CD8-positive, alpha-beta memory T cell (primary cell): Measurements from ENCODE around the gene CDK4. TPM values are rescaled to one million over a fixed set of nuclear protein-coding genes. Genes with fewer than 3 reads are reported as not detected.

Experiments
- CTCF ChIA-PET: fragments of 350-600 bp; sonication (Branson Sonifier 250); formaldehyde crosslinking; loops from one replicate; lab custom pipeline; 2021; ENCODE audit warnings: antibody characterized with exemption; lab: Charles Lee
- POLR2A ChIA-PET: fragments of 350-600 bp; sonication (Branson Sonifier 250); formaldehyde crosslinking; loops from one replicate; lab custom pipeline; 2021; ENCODE audit warnings: antibody characterized with exemption; lab: Charles Lee
- DNase-seq, 5 donors: peaks; one replicate each; pipeline versions ENCODE4 v3.0.0 to v3.0.0-alpha.2; 2020 to 2022; ENCODE audit warnings: mixed read lengths in 1 of 5
- H3K27ac ChIP-seq: one replicate; pipeline ENCODE4 v1.7.0; 2013; ENCODE audit warnings: low read depth, mild to moderate bottlenecking, low read length, moderate library complexity
- H3K27me3 ChIP-seq: 2 replicates; pipeline ENCODE4 v1.7.0; 2013; ENCODE audit warnings: low read length, mild to moderate bottlenecking; ENCODE audit not compliant: insufficient read depth, poor library complexity, severe bottlenecking
- H3K36me3 ChIP-seq: 2 replicates; pipeline ENCODE4 v1.7.0; 2013; ENCODE audit warnings: mild to moderate bottlenecking, low read length, moderate library complexity; ENCODE audit not compliant: insufficient read depth
- H3K4me1 ChIP-seq: 2 replicates; pipeline ENCODE4 v1.7.0; 2013; ENCODE audit warnings: mild to moderate bottlenecking, low read length, moderate library complexity; ENCODE audit not compliant: insufficient read depth
- H3K4me3 ChIP-seq: 2 replicates; pipeline ENCODE4 v1.7.0; 2013; ENCODE audit warnings: mild to moderate bottlenecking, low read length
- H3K9me3 ChIP-seq: 2 replicates; pipeline ENCODE4 v1.7.0; 2013; ENCODE audit warnings: mild to moderate bottlenecking, low read length
- H3K27ac Mint-ChIP-seq, 8 donors: one replicate each; pipeline ENCODE4 v1.8.0; 2020 to 2021; ENCODE audit warnings: mixed read lengths in 8 of 8, mild to moderate bottlenecking in 6 of 8, inconsistent platforms in 3 of 8, moderate library complexity in 3 of 8
- H3K27me3 Mint-ChIP-seq, 2 donors: one replicate each; pipeline ENCODE4 v1.8.0; 2020 to 2021; ENCODE audit warnings: mixed read lengths in 2 of 2, mild to moderate bottlenecking in 1 of 2, moderate library complexity in 1 of 2
- H3K36me3 Mint-ChIP-seq, 3 donors: one replicate each; pipeline ENCODE4 v1.8.0; 2020 to 2021; ENCODE audit warnings: mixed read lengths in 3 of 3, inconsistent platforms in 1 of 3, mild to moderate bottlenecking in 1 of 3
- H3K4me1 Mint-ChIP-seq, 3 donors: one replicate each; pipeline ENCODE4 v1.8.0; 2020 to 2021; ENCODE audit warnings: mixed read lengths in 3 of 3, inconsistent platforms in 1 of 3, mild to moderate bottlenecking in 1 of 3
- H3K4me3 Mint-ChIP-seq, 7 donors: one replicate each; pipeline ENCODE4 v1.8.0; 2020 to 2021; ENCODE audit warnings: mixed read lengths in 7 of 7, mild to moderate bottlenecking in 6 of 7, moderate library complexity in 4 of 7, inconsistent platforms in 2 of 7
- H3K9me3 Mint-ChIP-seq, 5 donors: one replicate each; pipeline ENCODE4 v1.8.0; 2020 to 2022; ENCODE audit warnings: mixed read lengths in 5 of 5, mild to moderate bottlenecking in 3 of 5, moderate library complexity in 2 of 5, inconsistent platforms in 1 of 5
- polyA plus RNA-seq: library from polyadenylated mRNA; unstranded; fragments of 300-500 nt; fragmentation: Illumina TruSeq; gene quantifications from one replicate; pipeline ENCODE4 v1.2.3, GENCODE V29; 2021
- total RNA-seq, 2 experiments: library from RNA; stranded (reverse); gene quantifications; one replicate each; pipeline ENCODE4 v1.2.3, GENCODE V29; 2021

CDK4 gene
- total and polyA plus RNA-seq, 3 experiments from 2014 or later = 76.0 to 304 (median 268) TPM

- CTCF ChIA-PET = interaction anchor here (0.7 to 4.1 kb wide), 18 partner anchors 10 to 221 kb away, joined by 3 to 24 read pairs (median 4); partner anchors contain the start of genes CTDSP2, EEF1AKMT3, MARCHF9 and METTL1
- POLR2A ChIA-PET = interaction anchor here (0.6 to 1.5 kb wide), 5 partner anchors 27 to 1445 kb away, joined by 3 to 7 read pairs (median 3); partner anchors contain the start of genes CTDSP2 and IL23A
- no peaks in the 10 kb centered on the region for H3K9me3 ChIP-seq
- DNase-seq = no peak
- no peaks in the 10 kb centered on the region for H3K27me3 ChIP-seq
- Mint-ChIP-seq H3K9me3 (no peaks in the 10 kb centered on the region), H3K36me3 (peaks cover under 1 to 43% (median 12%) of the 10 kb centered on the region in 3 donors), H3K4me1 (peaks cover 45 to 55% (median 48%) of the 10 kb centered on the region in 3 donors), H3K27ac (peak overlapping the region in 6 of 8 donors; percentile 98 to 100 (median 99)), H3K4me3 (peak overlapping the region; percentile 99 to 100 (median 100)), H3K27me3 (peaks cover 0 to 3% of the 10 kb centered on the region in 2 donors)
- H3K4me1 ChIP-seq = peaks cover 40% of the 10 kb centered on the region
- H3K27ac ChIP-seq = peak overlapping the region; percentile 95
- peak overlapping the region; percentile 99 for H3K4me3 ChIP-seq
- peaks cover 22% of the 10 kb centered on the region for H3K36me3 ChIP-seq
Observed at GRCh38 chr12:57783466-57783801, 31.3 kb upstream of the CDK4 start.

- Mint-ChIP-seq H3K27me3 (peaks cover 0 to 3% of the 10 kb centered on the region in 2 donors), H3K4me1 (peaks cover 45 to 55% (median 51%) of the 10 kb centered on the region in 3 donors), H3K4me3 (peak within 1 kb of the TSS; percentile 99 to 100 (median 100)), H3K9me3 (no peaks in the 10 kb centered on the region), H3K36me3 (peaks cover 0 to 37% (median 12%) of the 10 kb centered on the region in 3 donors), H3K27ac (peak within 1 kb of the TSS; percentile 98 to 100 (median 99))
- peak; percentile 91 to 98 (median 94) for DNase-seq
- H3K36me3 ChIP-seq = peaks cover 22% of the 10 kb centered on the region
- no peaks in the 10 kb centered on the region for H3K27me3 ChIP-seq
- H3K4me1 ChIP-seq = peaks cover 40% of the 10 kb centered on the region
- peak within 1 kb of the TSS; percentile 99 for H3K4me3 ChIP-seq
- peak within 1 kb of the TSS; percentile 95 for H3K27ac ChIP-seq
- H3K9me3 ChIP-seq = no peaks in the 10 kb centered on the region
- ChIA-PET CTCF (interaction anchor here (0.7 to 4.1 kb wide), 21 partner anchors 8 to 221 kb away, joined by 3 to 24 read pairs (median 4); partner anchors contain the start of genes CTDSP2, EEF1AKMT3, MARCHF9 and METTL1), POLR2A (interaction anchor here (0.6 to 1.5 kb wide), 6 partner anchors 11 to 1445 kb away, joined by 3 to 7 read pairs (median 4); partner anchors contain the start of genes CTDSP2, EEF1AKMT3 and IL23A)
Observed at GRCh38 chr12:57782608-57783465, 30.7 kb upstream of the CDK4 start, which contains the start of gene TSFM. TSS of gene TSFM (plus strand) at chr12:57782787. CDS start at chr12:57782802, 15 bp downstream.

- Mint-ChIP-seq H3K4me3 (peak overlapping the region; percentile 99 to 100 (median 100)), H3K36me3 (peaks cover 0 to 31% (median 10%) of the 10 kb centered on the region in 3 donors), H3K27me3 (peaks cover 0 to 3% of the 10 kb centered on the region in 2 donors), H3K4me1 (peaks cover 45 to 55% (median 51%) of the 10 kb centered on the region in 3 donors), H3K9me3 (no peaks in the 10 kb centered on the region), H3K27ac (peak overlapping the region; percentile 98 to 100 (median 99))
- CTCF ChIA-PET = interaction anchor here (0.8 to 4.1 kb wide), 12 partner anchors 9 to 123 kb away, joined by 3 to 24 read pairs (median 6); partner anchors contain the start of genes CTDSP2, EEF1AKMT3, MARCHF9 and METTL1
- H3K4me3 ChIP-seq = peak overlapping the region; percentile 99
- no peaks in the 10 kb centered on the region for H3K27me3 ChIP-seq
- peak overlapping the region; percentile 95 for H3K27ac ChIP-seq
- peaks cover 40% of the 10 kb centered on the region for H3K4me1 ChIP-seq
- DNase-seq = no peak
- POLR2A ChIA-PET = interaction anchor here (1.4 to 1.9 kb wide), 3 partner anchors 10 to 63 kb away, joined by 5 to 7 read pairs (median 6); partner anchors contain the start of genes EEF1AKMT3 and METTL1
- peaks cover 20% of the 10 kb centered on the region for H3K36me3 ChIP-seq
- no peaks in the 10 kb centered on the region for H3K9me3 ChIP-seq
Observed at GRCh38 chr12:57782243-57782607, 30.1 kb upstream of the CDK4 start.

DNA sequence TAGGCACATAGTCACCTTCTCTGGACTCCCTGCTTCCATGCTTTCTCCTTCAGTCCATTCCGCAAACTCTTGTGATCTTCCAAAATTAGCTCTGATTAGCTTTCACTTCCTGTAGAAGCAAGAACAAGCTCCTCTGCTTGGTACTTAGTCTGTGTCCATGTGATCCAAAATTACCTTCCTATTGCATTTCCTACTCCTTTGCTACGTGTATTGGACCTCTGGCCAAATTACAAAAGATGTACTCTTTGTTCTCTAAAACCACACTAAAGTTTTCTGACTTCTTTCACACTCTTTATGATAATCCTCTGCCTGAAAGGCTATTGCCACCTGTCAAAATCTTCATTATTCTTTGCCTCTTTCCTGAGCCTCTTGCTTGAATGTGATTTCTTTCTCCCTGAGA is 29.7 kb upstream of the CDK4 start:
- peaks cover 45 to 55% (median 51%) of the 10 kb centered on the region in 3 donors for H3K4me1 Mint-ChIP-seq
- peaks cover 0 to 27% (median 8%) of the 10 kb centered on the region in 3 donors for H3K36me3 Mint-ChIP-seq
- Histone ChIP-seq H3K36me3 (peaks cover 15% of the 10 kb centered on the region), H3K27me3 (no peaks in the 10 kb centered on the region), H3K4me3 (peak overlapping the region; percentile 99), H3K4me1 (peaks cover 40% of the 10 kb centered on the region), H3K9me3 (no peaks in the 10 kb centered on the region), H3K27ac (no peak overlapping the region)
- no peaks in the 10 kb centered on the region for H3K9me3 Mint-ChIP-seq
- DNase-seq = no peak
- POLR2A ChIA-PET = interaction anchor here (1.9 kb wide), 1 partner anchor 10 kb away, joined by 6 read pairs; the partner anchor contains the start of genes EEF1AKMT3 and METTL1
- CTCF ChIA-PET = interaction anchor here (0.8 to 4.1 kb wide), 10 partner anchors 9 to 124 kb away, joined by 3 to 24 read pairs (median 7); partner anchors contain the start of genes EEF1AKMT3, MARCHF9 and METTL1
- peak overlapping the region; percentile 10 to 100 (median 99) for H3K4me3 Mint-ChIP-seq
- H3K27me3 Mint-ChIP-seq = peaks cover 0 to 3% of the 10 kb centered on the region in 2 donors
- H3K27ac Mint-ChIP-seq = peak overlapping the region; percentile 66 to 100 (median 99)

- Mint-ChIP-seq H3K36me3 (peaks cover under 1 to 22% (median 4%) of the 10 kb centered on the region in 3 donors), H3K9me3 (no peaks in the 10 kb centered on the region), H3K27me3 (peaks cover 0 to 3% of the 10 kb centered on the region in 2 donors), H3K27ac (peak overlapping the region; percentile 81 to 100 (median 99)), H3K4me1 (peaks cover 43 to 51% (median 51%) of the 10 kb centered on the region in 3 donors), H3K4me3 (peak overlapping the region; percentile 5 to 100 (median 99))
- Histone ChIP-seq H3K9me3 (no peaks in the 10 kb centered on the region), H3K4me1 (peaks cover 40% of the 10 kb centered on the region), H3K36me3 (peaks cover 10% of the 10 kb centered on the region), H3K4me3 (peak overlapping the region; percentile 99), H3K27ac (no peak overlapping the region), H3K27me3 (no peaks in the 10 kb centered on the region)
- POLR2A ChIA-PET = interaction anchor here (1.9 kb wide), 1 partner anchor 9 kb away, joined by 6 read pairs; the partner anchor contains the start of genes EEF1AKMT3 and METTL1
- peak in 1 of 5 donors; percentile 23 for DNase-seq
- CTCF ChIA-PET = interaction anchor here (0.8 to 4.1 kb wide), 10 partner anchors 8 to 124 kb away, joined by 3 to 24 read pairs (median 7); partner anchors contain the start of genes EEF1AKMT3, MARCHF9 and METTL1
Observed at GRCh38 chr12:57781244-57781643, 29.1 kb upstream of the CDK4 start.

DNA sequence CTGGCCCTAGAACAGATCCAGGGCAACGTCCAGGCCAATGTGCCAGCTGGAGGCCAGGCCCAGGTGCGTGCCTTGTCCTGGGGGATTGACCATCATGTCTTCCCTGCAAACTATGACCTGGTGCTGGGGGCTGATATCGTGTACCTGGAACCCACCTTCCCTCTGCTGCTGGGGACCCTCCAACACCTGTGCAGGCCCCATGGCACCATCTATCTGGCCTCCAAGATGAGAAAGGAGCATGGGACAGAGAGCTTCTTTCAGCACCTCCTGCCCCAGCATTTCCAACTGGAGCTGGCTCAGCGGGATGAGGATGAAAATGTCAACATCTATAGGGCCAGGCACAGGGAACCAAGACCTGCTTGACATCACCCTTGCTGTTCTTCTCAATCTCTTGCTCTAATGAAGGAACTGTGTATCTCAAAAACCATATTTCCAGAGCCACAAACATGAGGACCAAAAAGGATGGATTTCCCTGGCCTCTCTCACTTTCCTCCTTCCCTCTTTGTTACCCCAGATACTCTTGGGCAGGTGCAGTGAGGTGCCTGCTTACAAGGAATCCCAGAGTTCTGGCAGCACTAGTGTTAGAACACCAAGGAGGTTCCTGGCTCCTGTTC is 28.3 kb upstream of the CDK4 start:
- ChIA-PET CTCF (interaction anchor here (1.1 to 3.6 kb wide), 9 partner anchors 8 to 125 kb away, joined by 3 to 19 read pairs (median 9); partner anchors contain the start of genes EEF1AKMT3 and METTL1), POLR2A (interaction anchor here (1.9 kb wide), 1 partner anchor 8 kb away, joined by 6 read pairs; the partner anchor contains the start of genes EEF1AKMT3 and METTL1)
- H3K27ac Mint-ChIP-seq = peak overlapping the region; percentile 67 to 100 (median 99)
- Histone ChIP-seq H3K4me1 (peaks cover 40% of the 10 kb centered on the region), H3K36me3 (peaks cover 1% of the 10 kb centered on the region), H3K27me3 (no peaks in the 10 kb centered on the region), H3K9me3 (no peaks in the 10 kb centered on the region), H3K4me3 (no peak overlapping the region), H3K27ac (no peak overlapping the region)
- H3K4me1 Mint-ChIP-seq = peaks cover 44 to 51% (median 47%) of the 10 kb centered on the region in 3 donors
- H3K36me3 Mint-ChIP-seq = peaks cover 7 to 14% (median 8%) of the 10 kb centered on the region in 3 donors
- H3K9me3 Mint-ChIP-seq = no peaks in the 10 kb centered on the region
- DNase-seq = no peak
- peaks cover 0 to 3% of the 10 kb centered on the region in 2 donors for H3K27me3 Mint-ChIP-seq
- peak overlapping the region in 4 of 7 donors; percentile 99 to 100 (median 99) for H3K4me3 Mint-ChIP-seq

DNA sequence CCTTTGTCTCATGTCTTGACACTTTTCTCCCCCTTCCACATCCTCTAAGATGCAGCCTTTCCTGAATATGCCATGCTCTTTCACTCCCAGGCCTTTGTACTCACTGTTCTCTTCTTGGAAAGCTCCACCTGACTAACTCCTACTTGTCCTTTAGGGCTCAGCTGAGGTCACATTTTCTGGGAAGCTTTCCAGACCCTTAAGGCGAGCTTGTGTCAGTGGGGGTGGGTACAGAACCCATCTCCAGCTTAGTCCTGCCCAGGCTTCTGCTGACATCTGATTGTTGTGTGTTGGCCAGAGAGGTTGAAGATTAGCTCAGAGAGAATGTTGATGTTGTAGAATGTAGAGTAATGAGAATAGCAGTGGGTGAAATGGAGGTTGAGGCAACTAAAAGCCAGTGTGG is 27.6 kb upstream of the CDK4 start:
- H3K27me3 ChIP-seq = no peaks in the 10 kb centered on the region
- H3K4me3 Mint-ChIP-seq = peak overlapping the region in 1 of 7 donors; percentile 27
- CTCF ChIA-PET = interaction anchor here (1.1 to 3.6 kb wide), 4 partner anchors 14 to 125 kb away, joined by 3 to 19 read pairs (median 12); no protein-coding TSS in a partner anchor
- H3K4me3 ChIP-seq = no peak overlapping the region
- H3K9me3 ChIP-seq = no peaks in the 10 kb centered on the region
- no peak for DNase-seq
- POLR2A ChIA-PET = no interaction called here
- H3K27me3 Mint-ChIP-seq = peaks cover 0 to 3% of the 10 kb centered on the region in 2 donors
- peaks cover 44 to 51% (median 47%) of the 10 kb centered on the region in 3 donors for H3K4me1 Mint-ChIP-seq
- H3K36me3 ChIP-seq = no peaks in the 10 kb centered on the region
- no peak overlapping the region for H3K27ac ChIP-seq
- peak overlapping the region; percentile 7 to 99 (median 84) for H3K27ac Mint-ChIP-seq
- H3K36me3 Mint-ChIP-seq = peaks cover 7 to 14% (median 8%) of the 10 kb centered on the region in 3 donors
- H3K4me1 ChIP-seq = peaks cover 40% of the 10 kb centered on the region
- H3K9me3 Mint-ChIP-seq = no peaks in the 10 kb centered on the region
